GM18517 (cell line): ENCODE measurements around the gene TANGO2.

Experiments
- ATAC-seq: cut with Tn5 transposase; IDR thresholded peaks from one replicate; pipeline ENCODE4 v1.9.1; 2021; ENCODE audit warnings: mild to moderate bottlenecking, moderate library complexity; ENCODE audit not compliant: unreplicated experiment

The TANGO2 gene

DNA sequence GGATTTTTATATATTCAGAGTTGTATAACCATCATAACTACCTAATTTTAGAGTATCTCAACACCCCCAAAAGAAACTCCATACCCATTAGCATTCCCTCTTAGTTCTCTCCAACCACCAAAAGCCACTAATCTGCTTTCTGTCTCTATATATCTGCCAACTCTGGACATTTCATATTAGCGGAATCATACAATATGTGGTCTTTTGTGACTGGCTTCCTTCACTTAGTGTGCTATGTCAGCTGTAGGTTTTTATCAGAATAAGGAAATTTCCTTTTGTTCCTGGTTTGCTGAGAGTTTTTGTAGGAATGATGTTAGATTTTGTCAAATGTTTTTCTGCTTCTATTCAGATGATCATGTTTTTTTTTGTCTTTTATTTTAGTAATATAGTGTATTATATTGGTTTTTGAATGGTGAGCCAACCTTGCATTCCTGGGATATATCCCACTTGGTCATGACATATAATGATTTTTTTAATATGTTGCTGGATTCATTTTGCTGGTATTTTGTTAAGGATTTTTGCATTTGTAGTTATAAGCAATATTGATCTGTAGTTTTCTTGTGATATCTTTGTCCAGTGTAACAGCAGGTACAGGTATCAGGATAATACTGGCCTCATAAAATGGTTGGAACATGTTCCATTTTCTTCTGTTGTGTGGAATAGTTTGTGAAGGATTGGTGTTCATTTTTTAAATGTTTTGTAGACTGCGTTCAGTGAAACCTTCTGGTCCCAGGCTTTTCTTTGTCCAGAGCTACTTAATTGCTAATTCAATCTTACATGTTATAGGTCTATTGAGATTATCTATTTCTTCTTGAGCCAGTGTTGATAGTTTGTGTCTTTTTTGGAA, 75.9 kb downstream of the TANGO2 start:
- no peak for ATAC-seq

DNA sequence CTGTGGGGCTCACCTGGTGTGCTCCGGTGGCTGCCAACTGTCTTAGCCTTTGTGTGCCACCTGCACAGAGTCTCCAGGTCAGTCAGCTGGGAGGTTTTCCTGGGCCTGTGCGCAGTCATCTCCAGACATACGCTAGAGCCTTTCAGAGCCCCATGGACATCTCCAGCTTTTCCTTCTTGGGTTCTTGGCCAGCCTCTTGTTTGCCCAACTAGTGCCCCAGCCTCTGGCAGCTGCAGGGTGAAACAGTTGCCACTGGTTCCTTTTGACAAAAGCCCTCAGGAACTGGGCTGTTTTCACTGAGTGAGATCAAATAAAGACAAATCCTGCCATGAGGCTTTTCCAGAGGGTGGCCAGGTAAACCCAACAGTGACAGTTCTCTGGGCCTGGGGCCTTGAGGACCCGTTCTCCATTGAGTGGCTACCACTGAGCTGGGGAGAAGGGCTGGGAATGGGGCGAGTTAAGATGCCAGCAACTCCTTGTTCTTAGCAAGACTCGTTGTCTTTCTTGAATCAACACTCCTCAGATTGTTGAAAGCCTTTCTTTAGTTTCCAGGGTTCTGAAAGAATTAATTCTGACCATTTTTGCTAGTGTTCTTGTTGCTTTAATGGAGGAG, 78.3 kb downstream of the TANGO2 start:
- ATAC-seq: no peak

DNA sequence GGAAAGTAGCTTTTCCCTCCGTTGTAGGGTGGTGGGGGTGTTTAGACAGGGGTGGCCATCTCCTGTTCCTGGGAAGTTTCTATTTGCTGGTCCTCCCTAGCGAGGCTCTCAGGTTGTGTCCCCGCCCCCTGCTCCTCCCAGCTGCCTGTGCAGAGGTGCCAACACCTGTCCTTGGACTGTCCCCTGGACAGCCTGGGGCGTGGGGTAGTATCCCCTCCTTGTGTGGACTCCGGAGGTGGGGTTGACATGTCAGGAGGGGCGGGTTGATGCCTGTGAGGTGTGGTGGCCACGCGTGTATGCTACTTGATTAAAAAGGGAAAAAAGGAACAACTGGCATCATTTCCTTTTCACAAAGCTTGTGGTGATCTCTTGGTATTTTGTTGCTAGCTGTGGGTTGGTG, 80.7 kb downstream of the TANGO2 start:
- no peak for ATAC-seq

DNA sequence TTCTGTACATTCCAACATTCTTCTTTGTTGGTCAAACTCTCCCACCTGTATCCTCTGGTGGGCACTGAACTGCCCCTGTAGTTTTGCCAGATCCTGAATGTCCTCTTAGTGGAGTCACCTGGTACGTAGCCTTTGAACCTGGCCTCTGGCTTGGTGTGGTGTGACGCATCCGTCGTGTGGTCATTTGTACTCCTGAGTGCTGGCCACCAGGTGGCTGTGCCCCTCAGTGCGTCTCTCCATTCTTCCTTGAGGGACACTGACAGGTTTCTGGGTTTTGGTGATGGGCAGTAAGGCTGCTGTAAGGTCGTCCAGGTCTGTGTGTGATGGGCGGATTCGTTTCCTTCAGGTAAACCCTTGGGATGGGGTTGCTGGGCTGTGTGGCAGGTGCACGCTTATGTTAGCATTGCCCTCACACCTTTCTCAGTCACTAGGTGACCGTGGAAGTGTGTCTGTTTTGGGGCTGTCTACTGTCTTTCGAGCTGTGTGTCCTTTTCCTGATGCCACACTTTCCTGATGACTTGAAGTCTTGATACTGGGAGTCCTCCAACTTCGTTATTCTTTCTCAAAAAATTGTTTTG, 81.4 kb downstream of the TANGO2 start:
- no peak for ATAC-seq

GRCh38 chr22:20105456-20106204, 84.7 kb downstream of the TANGO2 start:
- ATAC-seq: no peak

GRCh38 chr22:20106205-20106848, 85.4 kb downstream of the TANGO2 start:
- ATAC-seq: no peak

DNA sequence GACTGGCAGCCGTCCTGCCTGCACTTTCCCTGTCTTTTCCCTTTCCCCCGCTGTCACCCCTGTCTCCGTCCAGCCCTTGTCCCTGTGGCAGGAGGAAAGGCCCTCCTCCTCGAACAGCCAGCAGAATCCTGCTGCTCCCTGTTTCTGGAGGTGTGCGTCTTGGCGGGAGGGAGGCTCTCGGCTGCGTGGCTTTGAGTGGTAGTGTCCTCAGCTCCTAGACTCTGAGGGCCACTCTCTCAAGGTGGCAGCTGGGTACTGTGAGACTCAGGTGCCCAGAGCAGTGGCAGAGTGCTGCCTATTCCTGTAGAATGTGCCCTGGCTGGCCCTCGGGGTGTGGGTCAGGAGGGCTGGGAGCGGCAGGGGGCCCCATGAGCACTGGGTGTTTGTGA, 85.9 kb downstream of the TANGO2 start:
- no peak for ATAC-seq

DNA sequence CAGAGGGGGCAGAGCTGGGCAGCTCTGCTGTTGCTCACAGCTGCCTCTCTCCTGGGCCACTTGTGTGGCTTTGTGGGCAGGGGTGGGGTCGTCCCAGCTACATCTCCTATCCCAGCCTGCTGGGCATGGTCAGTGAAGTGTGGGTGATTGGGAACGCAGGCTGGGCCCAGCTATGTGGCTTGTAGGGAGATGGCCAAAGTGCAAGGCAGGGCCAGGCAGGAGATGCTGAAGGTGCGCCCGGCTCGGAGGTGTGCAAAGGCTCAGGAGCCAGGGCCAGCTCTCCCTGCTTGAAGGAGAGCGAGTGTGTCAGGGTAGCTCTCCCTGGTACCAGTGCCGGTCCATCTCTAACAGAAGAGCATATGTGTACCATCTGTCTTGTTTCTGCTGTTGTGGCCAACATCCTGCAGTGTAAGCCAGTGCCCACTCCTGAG, 86.6 kb downstream of the TANGO2 start:
- ATAC-seq: no peak

- no peak for ATAC-seq
Measured at GRCh38 chr22:20107951-20108756, 87.2 kb downstream of the TANGO2 start.

- ATAC-seq: no peak
Measured at GRCh38 chr22:20108757-20109230, 87.9 kb downstream of the TANGO2 start.

DNA sequence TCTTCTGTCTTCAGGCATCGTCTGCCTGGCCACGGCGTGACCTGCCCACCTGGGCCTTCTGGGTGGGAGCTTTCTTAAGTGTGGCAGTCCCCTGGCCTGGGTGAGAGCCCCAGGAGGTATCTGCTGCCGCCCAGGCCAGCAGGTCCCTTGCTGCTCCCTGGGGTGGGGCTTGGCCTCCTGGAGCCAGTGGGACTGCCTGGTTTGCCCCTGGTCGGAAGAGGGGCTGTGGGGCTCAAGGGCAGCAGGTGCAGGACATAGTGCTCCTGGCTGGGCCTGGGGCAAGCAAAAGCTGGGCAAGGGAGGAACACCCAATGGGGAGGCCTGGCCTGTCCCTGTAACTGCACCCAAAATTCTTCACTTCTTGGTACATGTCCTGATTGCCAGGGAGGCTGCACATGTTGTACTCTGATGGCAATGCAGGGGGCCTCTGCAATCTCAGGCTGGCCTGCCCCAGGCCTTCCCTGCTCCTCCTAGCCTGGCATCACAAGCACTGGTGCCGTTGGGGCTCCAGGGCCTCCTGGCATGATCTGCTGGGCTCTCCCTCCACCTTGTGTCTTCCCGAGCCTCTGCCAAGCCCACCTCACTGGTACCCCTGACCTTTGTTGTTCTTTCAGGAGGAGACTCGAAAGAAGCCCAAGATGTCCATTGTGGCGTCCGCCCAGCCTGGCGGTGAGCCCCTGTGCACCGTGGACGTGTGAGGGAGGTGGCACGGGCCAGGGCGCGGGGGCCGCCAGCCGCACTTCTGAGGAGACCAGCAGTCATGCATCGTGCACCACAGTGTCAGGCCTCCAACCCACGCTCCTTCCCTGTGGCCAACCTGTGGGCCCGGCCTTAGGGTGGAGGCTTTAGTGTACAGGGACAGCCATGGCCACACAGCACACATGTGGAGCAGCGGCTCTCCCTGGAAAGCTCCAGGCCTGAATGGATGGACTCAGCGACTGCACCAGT, 88.8 kb downstream of the TANGO2 start:
- ATAC-seq: no peak

DNA sequence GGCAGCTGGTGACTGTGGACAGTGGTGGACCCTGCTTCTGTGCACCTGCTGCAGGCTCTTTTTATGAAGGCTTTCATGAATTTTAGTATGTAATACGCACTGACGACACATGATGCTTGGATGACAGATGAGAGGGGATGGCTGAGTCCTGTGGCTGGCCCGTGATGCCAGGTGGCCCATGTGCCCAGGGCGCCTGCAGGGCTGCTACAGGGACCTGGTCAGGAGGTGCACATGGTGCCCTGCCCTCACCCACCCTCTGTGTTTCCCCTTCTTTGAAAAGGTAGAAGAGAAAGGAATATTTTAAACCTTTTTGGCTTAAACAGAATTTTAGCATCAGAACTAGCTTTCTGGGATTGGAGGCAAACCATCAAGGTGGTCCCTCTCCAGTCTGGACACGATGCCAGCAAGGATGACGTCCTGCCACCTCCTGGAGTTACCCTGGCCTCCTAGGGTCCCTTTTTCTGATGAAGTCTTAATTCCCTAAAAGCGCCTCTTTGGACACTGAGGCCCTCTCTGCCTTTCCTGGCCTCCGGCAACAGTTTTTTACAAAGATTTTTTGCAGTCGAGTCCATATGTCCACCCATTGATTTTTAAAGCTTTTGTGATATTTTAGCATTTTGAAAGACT, 89.6 kb downstream of the TANGO2 start:
- ATAC-seq: no peak

DNA sequence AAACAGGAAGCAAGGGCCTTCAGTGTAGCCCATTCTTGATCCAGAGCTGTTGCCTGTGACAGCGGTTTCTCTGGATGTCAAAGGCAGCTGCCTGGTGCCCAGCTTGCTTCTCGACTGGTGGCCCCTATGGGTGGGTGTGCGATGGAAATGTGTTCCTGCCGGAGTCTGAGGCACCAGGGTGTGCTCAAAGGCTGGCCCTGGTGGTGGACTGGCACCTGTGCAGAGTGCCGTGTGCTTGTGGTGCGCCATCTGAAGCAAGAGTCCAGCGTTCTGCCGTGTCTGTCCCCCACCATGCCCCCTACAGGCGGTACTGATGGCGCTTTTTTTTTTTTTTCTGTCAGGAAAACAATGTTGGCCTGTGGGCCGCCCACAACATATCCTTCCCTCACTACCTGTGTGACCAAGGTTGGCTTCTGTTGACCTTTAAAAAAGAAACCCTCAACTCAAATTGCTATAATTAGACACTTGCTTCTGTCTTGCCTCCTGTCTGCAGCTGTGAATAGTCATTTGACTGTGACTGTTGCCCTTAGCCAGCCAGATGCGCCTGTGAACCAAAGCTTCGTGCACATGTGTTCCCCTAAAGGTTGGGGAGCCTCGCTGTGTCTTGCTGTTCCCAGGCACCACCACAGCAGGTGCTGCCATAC, 90.3 kb downstream of the TANGO2 start:
- ATAC-seq: no peak

GRCh38 chr22:20111689-20112622, 91.0 kb downstream of the TANGO2 start:
- no peak for ATAC-seq

GRCh38 chr22:20112623-20113511, 92.0 kb downstream of the TANGO2 start:
- ATAC-seq: no peak
